Fibroblast of the aortic adventitia (primary cell): ENCODE data around the gene MAN1B1. TPM values are rescaled to one million over a fixed set of nuclear protein-coding genes. Genes with fewer than 3 reads are reported as not detected.

Source experiments
- DNase-seq: peaks from one replicate; pipeline ENCODE4 v3.0.0-alpha.2; 2010; ENCODE audit warnings: low read depth
- H3K4me3 ChIP-seq: 2 replicates; pipeline ENCODE4 v1.5.1; 2011; ENCODE audit warnings: low read depth, mild to moderate bottlenecking, control low read depth, low read length, moderate library complexity
- CTCF ChIP-seq: IDR thresholded peaks from 2 replicates; pipeline ENCODE4 v1.5.1; 2011; ENCODE audit warnings: mild to moderate bottlenecking, low read length, control low read depth, inconsistent platforms; ENCODE audit not compliant: insufficient read depth
- small RNA-seq: library from RNA; depleted of rRNA; stranded (forward); fragments of <200 nt; gene quantifications from one replicate; pipeline ENCODE3, GENCODE V24; 2012
- total RNA-seq: library from RNA; depleted of rRNA; stranded (reverse); fragments of >200 nt; gene quantifications from 2 replicates; pipeline ENCODE4 v1.2.3, GENCODE V29; 2012; ENCODE audit warnings: low replicate concordance

MAN1B1 gene
- total RNA-seq, 1 donor: 50.8 TPM

- no peak overlapping the region for H3K4me3 ChIP-seq
- no peak for TF ChIP-seq CTCF
- DNase-seq: peak; percentile 22
Observed at GRCh38 chr9:137150617-137151457, 64.1 kb downstream of the MAN1B1 start.

GRCh38 chr9:137152844-137153405 lies 66.1 kb downstream of the MAN1B1 start:
- DNase-seq: no peak
- TF ChIP-seq CTCF: no peak
- H3K4me3 ChIP-seq: no peak overlapping the region

- TF ChIP-seq CTCF: no peak
- DNase-seq: peak; percentile 41
- H3K4me3 ChIP-seq: peak overlapping the region; percentile 45
Observed at GRCh38 chr9:137156567-137157375, 70.0 kb downstream of the MAN1B1 start.

GRCh38 chr9:137157618-137158415 lies 71.0 kb downstream of the MAN1B1 start:
- no peak for TF ChIP-seq CTCF
- no peak for DNase-seq

GRCh38 chr9:137158625-137159024 lies 71.8 kb downstream of the MAN1B1 start:
- no peak overlapping the region for H3K4me3 ChIP-seq
- DNase-seq: no peak
- no peak for TF ChIP-seq CTCF

More at GRCh38 chr9:137157618-137158415, 71.0 kb downstream of the MAN1B1 start:
- no peak overlapping the region for H3K4me3 ChIP-seq

Small RNA genes lying within 50 kb of the gene (small RNA-seq; reads per million reads assigned to genes)
- gene RF00153: not detected

Other genes starting within 250 kb of the MAN1B1 start
- 1.1 and 1.3 TPM in 2 replicates for gene AJM1, start 244.5 kb upstream of the MAN1B1 start, total RNA-seq
- gene PHPT1, start 237.6 kb upstream of the MAN1B1 start, total RNA-seq: 28.7 and 83.2 TPM in 2 replicates
- 0.81 TPM in 1 of 2 replicates, not detected in the other for gene MAMDC4, start 234.6 kb upstream of the MAN1B1 start, total RNA-seq
- 83.0 and 248 TPM in 2 replicates for gene EDF1, start 220.7 kb upstream of the MAN1B1 start, total RNA-seq
- 5.6 and 7.9 TPM in 2 replicates for gene TRAF2, start 200.5 kb upstream of the MAN1B1 start, total RNA-seq
- 52.6 and 139 TPM in 2 replicates for gene FBXW5, start 142.2 kb upstream of the MAN1B1 start, total RNA-seq
- 0.36 TPM in 1 of 2 replicates, not detected in the other for gene C8G, start 141.7 kb upstream of the MAN1B1 start, total RNA-seq
- not detected in 2 replicates for gene LCN12, start 134.7 kb upstream of the MAN1B1 start, total RNA-seq
- gene PTGDS, start 109.5 kb upstream of the MAN1B1 start, total RNA-seq: 27.6 and 32.8 TPM in 2 replicates
- gene LCNL1, start 104.0 kb upstream of the MAN1B1 start, total RNA-seq: 0.54 and 15.3 TPM in 2 replicates
- gene PAXX, start 94.6 kb upstream of the MAN1B1 start, total RNA-seq: 7.1 and 18.3 TPM in 2 replicates
- gene CLIC3, start 90.4 kb upstream of the MAN1B1 start, total RNA-seq: 4.3 and 5.2 TPM in 2 replicates
- gene ABCA2, start 58.7 kb upstream of the MAN1B1 start, total RNA-seq: 21.0 and 25.0 TPM in 2 replicates
- gene FUT7, start 54.9 kb upstream of the MAN1B1 start, total RNA-seq: not detected in 2 replicates
- 23.8 and 31.6 TPM in 2 replicates for gene NPDC1, start 40.8 kb upstream of the MAN1B1 start, total RNA-seq
- gene ENTPD2, start 32.9 kb upstream of the MAN1B1 start, total RNA-seq: 0.09 TPM in 1 of 2 replicates, not detected in the other
- 0.41 and 1.5 TPM in 2 replicates for gene SAPCD2, start 16.4 kb upstream of the MAN1B1 start, total RNA-seq
- 12.7 and 17.7 TPM in 2 replicates for gene UAP1L1, start 9.5 kb upstream of the MAN1B1 start, total RNA-seq
- 69.5 and 72.3 TPM in 2 replicates for gene DPP7, start 27.7 kb downstream of the MAN1B1 start, total RNA-seq
- not detected in 2 replicates for gene GRIN1, start 52.2 kb downstream of the MAN1B1 start, total RNA-seq
- not detected in 2 replicates for gene LRRC26, start 83.1 kb downstream of the MAN1B1 start, total RNA-seq
- not detected in 2 replicates for gene TMEM210, start 85.1 kb downstream of the MAN1B1 start, total RNA-seq
- 25.7 and 28.0 TPM in 2 replicates for gene ANAPC2, start 101.6 kb downstream of the MAN1B1 start, total RNA-seq
- 43.5 and 51.5 TPM in 2 replicates for gene SSNA1, start 101.7 kb downstream of the MAN1B1 start, total RNA-seq
- 8.0 and 10.5 TPM in 2 replicates for gene TPRN, start 113.8 kb downstream of the MAN1B1 start, total RNA-seq
- 32.3 and 34.7 TPM in 2 replicates for gene TMEM203, start 118.7 kb downstream of the MAN1B1 start, total RNA-seq
- 8.5 and 8.6 TPM in 2 replicates for gene NDOR1, start 118.7 kb downstream of the MAN1B1 start, total RNA-seq
- 0.45 TPM in 1 of 2 replicates, not detected in the other for gene RNF208, start 135.3 kb downstream of the MAN1B1 start, total RNA-seq
- 0.36 and 0.49 TPM in 2 replicates for gene CYSRT1, start 138.2 kb downstream of the MAN1B1 start, total RNA-seq
- gene RNF224, start 140.5 kb downstream of the MAN1B1 start, total RNA-seq: 0.09 TPM in 1 of 2 replicates, not detected in the other
- gene SLC34A3, start 143.9 kb downstream of the MAN1B1 start, total RNA-seq: not detected in 2 replicates
- gene TUBB4B, start 154.3 kb downstream of the MAN1B1 start, total RNA-seq: 21.8 and 195 TPM in 2 replicates
- gene STPG3, start 164.3 kb downstream of the MAN1B1 start, total RNA-seq: not detected in 2 replicates
- gene NELFB, start 168.3 kb downstream of the MAN1B1 start, total RNA-seq: 27.1 and 43.7 TPM in 2 replicates
- gene TOR4A, start 190.7 kb downstream of the MAN1B1 start, total RNA-seq: 12.6 and 31.3 TPM in 2 replicates
- 0.09 TPM in 1 of 2 replicates, not detected in the other for gene NRARP, start 215.3 kb downstream of the MAN1B1 start, total RNA-seq